Measurements from ENCODE around the gene HEG1. TPM values are rescaled to one million over a fixed set of nuclear protein-coding genes. Genes with fewer than 3 reads are reported as not detected.

Gene HEG1
- total and polyA plus RNA-seq, 2 of the 13 experiments (the other 11 are each of a cell fraction or from before 2014, with no cell fraction given) = 10.7 to 18.2 TPM

DNA sequence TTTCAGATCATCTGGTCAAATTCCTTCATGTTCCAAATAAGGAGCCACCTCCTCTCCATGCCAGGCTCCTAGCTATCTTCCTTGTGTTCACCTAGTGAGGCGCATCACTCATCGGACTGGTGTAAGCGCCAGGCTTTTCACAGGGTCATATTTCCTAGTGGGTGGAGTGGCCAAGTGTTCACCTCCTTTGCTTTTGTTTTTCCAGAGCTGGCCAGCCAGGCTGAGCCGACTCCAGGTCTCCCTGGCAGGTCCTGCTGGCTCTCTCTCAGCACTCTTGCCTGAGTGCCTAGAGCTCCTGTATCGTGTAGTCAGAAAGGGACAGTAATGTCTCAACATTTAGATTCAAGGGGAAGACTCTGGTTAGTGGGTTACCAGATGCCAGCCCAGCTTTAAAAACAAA is 31.0 kb downstream of the HEG1 start (continued):
- TF ChIP-seq, protein P1, sequence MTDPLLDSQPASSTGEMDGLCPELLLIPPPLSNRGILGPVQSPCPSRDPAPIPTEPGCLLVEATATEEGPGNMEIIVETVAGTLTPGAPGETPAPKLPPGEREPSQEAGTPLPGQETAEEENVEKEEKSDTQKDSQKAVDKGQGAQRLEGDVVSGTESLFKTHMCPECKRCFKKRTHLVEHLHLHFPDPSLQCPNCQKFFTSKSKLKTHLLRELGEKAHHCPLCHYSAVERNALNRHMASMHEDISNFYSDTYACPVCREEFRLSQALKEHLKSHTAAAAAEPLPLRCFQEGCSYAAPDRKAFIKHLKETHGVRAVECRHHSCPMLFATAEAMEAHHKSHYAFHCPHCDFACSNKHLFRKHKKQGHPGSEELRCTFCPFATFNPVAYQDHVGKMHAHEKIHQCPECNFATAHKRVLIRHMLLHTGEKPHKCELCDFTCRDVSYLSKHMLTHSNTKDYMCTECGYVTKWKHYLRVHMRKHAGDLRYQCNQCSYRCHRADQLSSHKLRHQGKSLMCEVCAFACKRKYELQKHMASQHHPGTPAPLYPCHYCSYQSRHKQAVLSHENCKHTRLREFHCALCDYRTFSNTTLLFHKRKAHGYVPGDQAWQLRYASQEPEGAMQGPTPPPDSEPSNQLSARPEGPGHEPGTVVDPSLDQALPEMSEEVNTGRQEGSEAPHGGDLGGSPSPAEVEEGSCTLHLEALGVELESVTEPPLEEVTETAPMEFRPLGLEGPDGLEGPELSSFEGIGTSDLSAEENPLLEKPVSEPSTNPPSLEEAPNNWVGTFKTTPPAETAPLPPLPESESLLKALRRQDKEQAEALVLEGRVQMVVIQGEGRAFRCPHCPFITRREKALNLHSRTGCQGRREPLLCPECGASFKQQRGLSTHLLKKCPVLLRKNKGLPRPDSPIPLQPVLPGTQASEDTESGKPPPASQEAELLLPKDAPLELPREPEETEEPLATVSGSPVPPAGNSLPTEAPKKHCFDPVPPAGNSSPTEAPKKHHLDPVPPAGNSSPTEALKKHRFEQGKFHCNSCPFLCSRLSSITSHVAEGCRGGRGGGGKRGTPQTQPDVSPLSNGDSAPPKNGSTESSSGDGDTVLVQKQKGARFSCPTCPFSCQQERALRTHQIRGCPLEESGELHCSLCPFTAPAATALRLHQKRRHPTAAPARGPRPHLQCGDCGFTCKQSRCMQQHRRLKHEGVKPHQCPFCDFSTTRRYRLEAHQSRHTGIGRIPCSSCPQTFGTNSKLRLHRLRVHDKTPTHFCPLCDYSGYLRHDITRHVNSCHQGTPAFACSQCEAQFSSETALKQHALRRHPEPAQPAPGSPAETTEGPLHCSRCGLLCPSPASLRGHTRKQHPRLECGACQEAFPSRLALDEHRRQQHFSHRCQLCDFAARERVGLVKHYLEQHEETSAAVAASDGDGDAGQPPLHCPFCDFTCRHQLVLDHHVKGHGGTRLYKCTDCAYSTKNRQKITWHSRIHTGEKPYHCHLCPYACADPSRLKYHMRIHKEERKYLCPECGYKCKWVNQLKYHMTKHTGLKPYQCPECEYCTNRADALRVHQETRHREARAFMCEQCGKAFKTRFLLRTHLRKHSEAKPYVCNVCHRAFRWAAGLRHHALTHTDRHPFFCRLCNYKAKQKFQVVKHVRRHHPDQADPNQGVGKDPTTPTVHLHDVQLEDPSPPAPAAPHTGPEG (CRISPR knock-in tag; IDR thresholded peaks at IDR 0.05) = no peak
- no peak for TF ChIP-seq ZNF577 (CRISPR knock-in tag; IDR thresholded peaks at IDR 0.05; ENCODE audit: borderline replicate concordance, low read depth)
- no peak for TF ChIP-seq ZKSCAN5 (CRISPR knock-in tag; IDR thresholded peaks at IDR 0.05)
- TF ChIP-seq HNF4A (CRISPR knock-in tag; IDR thresholded peaks at IDR 0.05) = no peak
- TF ChIP-seq ZNF101 (CRISPR knock-in tag; IDR thresholded peaks at IDR 0.05; ENCODE audit: borderline replicate concordance, low read depth) = no peak
- no peak for TF ChIP-seq ZNF781 (CRISPR knock-in tag; IDR thresholded peaks at IDR 0.05; ENCODE audit: borderline replicate concordance, not compliant biosample characterization)

DNA sequence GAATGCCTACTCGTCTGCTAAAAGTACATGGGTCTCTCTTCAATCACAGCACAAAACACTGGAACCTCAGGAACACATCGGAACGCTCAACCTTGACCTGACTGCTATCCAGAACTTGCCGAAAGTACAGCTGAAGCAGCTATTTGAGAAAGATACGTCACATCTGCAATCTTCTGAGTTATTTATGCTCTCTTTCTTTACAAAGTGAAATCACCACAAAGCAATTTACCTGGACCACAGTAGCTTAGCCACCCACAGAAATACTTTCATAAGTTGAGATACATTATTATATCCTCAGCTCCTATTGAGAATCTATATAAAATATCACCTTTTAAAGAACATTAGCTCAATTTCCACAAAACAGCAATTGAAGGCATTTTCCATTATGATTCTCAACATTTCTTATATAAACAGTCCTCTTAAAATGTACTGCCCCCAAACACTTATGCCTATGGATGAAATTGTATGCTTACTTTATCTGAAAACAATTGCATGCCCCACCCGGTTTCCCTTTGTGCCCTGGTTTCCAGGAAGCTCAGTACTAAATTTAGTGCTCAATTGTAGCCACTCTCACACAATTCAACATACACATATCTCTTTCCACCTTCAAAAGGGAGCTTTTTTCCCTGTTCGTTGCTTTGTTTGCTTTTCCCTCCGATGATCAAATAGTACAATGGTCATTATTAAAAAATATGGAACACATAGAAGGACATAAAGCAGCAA is 31.8 kb downstream of the HEG1 start:
- in situ Hi-C loops (cut with HindIII; ENCODE audit: extremely low pct_ligation_motif_present, low pct_unique_long_range_greater_than_20kb) = no loop called here
- ChIA-PET CTCF (ENCODE audit: low intra/inter-chr PET ratio, low total read pairs) (no interaction called here), POLR2A (no interaction called here)
- no peaks in the 10 kb centered on the region for H4K20me1 ChIP-seq (ENCODE audit: insufficient read depth, low read length)
- DNase-seq (ENCODE audit: low spot score) (no peak), ATAC-seq (no peak), FAIRE-seq (no peak)
- no peak overlapping the region for H2AFZ ChIP-seq (ENCODE audit: low read length)
- no peaks in the 10 kb centered on the region for H3K79me2 ChIP-seq (ENCODE audit: insufficient read depth, low read length)
- no peaks in the 10 kb centered on the region for H3K9me3 ChIP-seq (ENCODE audit: low read length)
- no peak overlapping the region for H3K4me3 ChIP-seq (replicated peaks in 1 of 3; ENCODE audit: insufficient read depth in 1 of 3, low read depth in 2 of 3, low read length in 3 of 3)
- no peak overlapping the region for H3K4me2 ChIP-seq (ENCODE audit: low read depth, low read length)
- no TSS peak for BruUV-seq (replicated peaks)
- peaks cover 35 to 87% of the 10 kb centered on the region in 2 experiments for H3K36me3 ChIP-seq (replicated peaks in 1 of 2; ENCODE audit: control insufficient read depth in 1 of 2, insufficient read depth in 2 of 2, low read length in 2 of 2)
- no peaks in the 10 kb centered on the region for H3K4me1 ChIP-seq (ENCODE audit: insufficient read depth, low read length)
- no peak overlapping the region for H3K27ac ChIP-seq (ENCODE audit: extremely low read length, insufficient read depth, low read length)
- no peak overlapping the region for H3K9ac ChIP-seq (ENCODE audit: insufficient read depth, low read depth, low read length)
- H3K27me3 ChIP-seq (ENCODE audit: control insufficient read depth in 1 of 2, insufficient read depth in 2 of 2, low read length in 2 of 2) = no peaks in the 10 kb centered on the region
- WGBS (ENCODE audit: low lambda C conversion rate) = 95% methylated on average over 8 of the region's 8 CpGs
- intact Hi-C loops (cut with micrococcal nuclease; ENCODE audit: unreplicated experiment) = no loop called here
- TF ChIP-seq ZSCAN30 (CRISPR knock-in tag; IDR thresholded peaks at IDR 0.05) = no peak
- no peak for TF ChIP-seq BHLHE40 (IDR thresholded peaks at IDR 0.05; ENCODE audit: low read length)
- TF ChIP-seq, protein P2, sequence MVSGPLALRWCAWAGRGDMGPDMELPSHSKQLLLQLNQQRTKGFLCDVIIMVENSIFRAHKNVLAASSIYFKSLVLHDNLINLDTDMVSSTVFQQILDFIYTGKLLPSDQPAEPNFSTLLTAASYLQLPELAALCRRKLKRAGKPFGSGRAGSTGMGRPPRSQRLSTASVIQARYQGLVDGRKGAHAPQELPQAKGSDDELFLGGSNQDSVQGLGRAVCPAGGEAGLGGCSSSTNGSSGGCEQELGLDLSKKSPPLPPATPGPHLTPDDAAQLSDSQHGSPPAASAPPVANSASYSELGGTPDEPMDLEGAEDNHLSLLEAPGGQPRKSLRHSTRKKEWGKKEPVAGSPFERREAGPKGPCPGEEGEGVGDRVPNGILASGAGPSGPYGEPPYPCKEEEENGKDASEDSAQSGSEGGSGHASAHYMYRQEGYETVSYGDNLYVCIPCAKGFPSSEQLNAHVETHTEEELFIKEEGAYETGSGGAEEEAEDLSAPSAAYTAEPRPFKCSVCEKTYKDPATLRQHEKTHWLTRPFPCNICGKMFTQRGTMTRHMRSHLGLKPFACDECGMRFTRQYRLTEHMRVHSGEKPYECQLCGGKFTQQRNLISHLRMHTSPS (CRISPR knock-in tag; IDR thresholded peaks at IDR 0.05; ENCODE audit: low read depth) = no peak

Measured in HepG2 (cell line).